ENCODE data around the gene PDE11A. TPM values are rescaled to one million over a fixed set of nuclear protein-coding genes. Genes with fewer than 3 reads are reported as not detected.

The PDE11A gene
- polyA plus RNA-seq, 2 of the 4 experiments (the other 2 are of a cell fraction) = 3.6 to 5.6 TPM

- Histone ChIP-seq H3K4me1 (no peaks in the 10 kb centered on the region), H3K4me2 (no peak overlapping the region), H3K9me3 (no peaks in the 10 kb centered on the region), H3K4me3 (no peak overlapping the region), H3K27ac (no peak overlapping the region)
- ChIA-PET POLR2A (no interaction called here), CTCF (interaction anchor here (0.9 kb wide), 1 partner anchor 9 kb away, joined by 4 read pairs; no protein-coding TSS in a partner anchor)
- ATAC-seq (no peak), FAIRE-seq (no peak), DNase-seq (ENCODE audit: low read depth in 1 of 2, low spot score in 1 of 2) (no peak)
- WGBS (ENCODE audit: missing lambda C conversion rate) = 67% methylated on average over 2 of the region's 2 CpGs
- TF ChIP-seq MAFK (IDR thresholded peaks at IDR 0.05; ENCODE audit: partially characterized antibody) (no peak), CEBPB (IDR thresholded peaks at IDR 0.05) (no peak), FOSB (CRISPR knock-in tag; IDR thresholded peaks at IDR 0.05) (no peak), RAD21 (conservative IDR thresholded peaks at IDR 0.05 in 1 of 2, IDR thresholded peaks at IDR 0.05 in 1 of 2) (no peak), CHD4 (IDR thresholded peaks at IDR 0.05; ENCODE audit: borderline replicate concordance) (no peak)
These were observed 170.0 kb downstream of the PDE11A start for GRCh38 chr2:177902395-177903163.

- DNase-seq (ENCODE audit: low read depth in 1 of 2, low spot score in 1 of 2) = no peak
- Histone ChIP-seq H3K4me3 (no peak overlapping the region), H3K4me1 (no peaks in the 10 kb centered on the region), H3K27ac (no peak overlapping the region), H3K9me3 (no peaks in the 10 kb centered on the region), H3K4me2 (no peak overlapping the region)
- ChIA-PET POLR2A (no interaction called here), CTCF (interaction anchor here (0.9 kb wide), 1 partner anchor 167 kb away, joined by 3 read pairs; no protein-coding TSS in a partner anchor)
- ATAC-seq = no peak
- TF ChIP-seq, protein P1, sequence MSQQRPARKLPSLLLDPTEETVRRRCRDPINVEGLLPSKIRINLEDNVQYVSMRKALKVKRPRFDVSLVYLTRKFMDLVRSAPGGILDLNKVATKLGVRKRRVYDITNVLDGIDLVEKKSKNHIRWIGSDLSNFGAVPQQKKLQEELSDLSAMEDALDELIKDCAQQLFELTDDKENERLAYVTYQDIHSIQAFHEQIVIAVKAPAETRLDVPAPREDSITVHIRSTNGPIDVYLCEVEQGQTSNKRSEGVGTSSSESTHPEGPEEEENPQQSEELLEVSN (IDR thresholded peaks at IDR 0.05; ENCODE audit: borderline replicate concordance, low read depth) = no peak
- TF ChIP-seq ZSCAN20 (CRISPR knock-in tag; IDR thresholded peaks at IDR 0.05) (no peak), SMC3 (IDR thresholded peaks at IDR 0.05) (no peak), EHMT2 (IDR thresholded peaks at IDR 0.05; ENCODE audit: low read depth) (no peak), USF2 (IDR thresholded peaks at IDR 0.05) (no peak), KDM1A (IDR thresholded peaks at IDR 0.05; ENCODE audit: low read depth) (no peak), NR3C1 (IDR thresholded peaks at IDR 0.05) (no peak), JUN (IDR thresholded peaks at IDR 0.05) (no peak)
- no peak for FAIRE-seq
These were observed 172.5 kb downstream of the PDE11A start for GRCh38 chr2:177900082-177900481.

DNA sequence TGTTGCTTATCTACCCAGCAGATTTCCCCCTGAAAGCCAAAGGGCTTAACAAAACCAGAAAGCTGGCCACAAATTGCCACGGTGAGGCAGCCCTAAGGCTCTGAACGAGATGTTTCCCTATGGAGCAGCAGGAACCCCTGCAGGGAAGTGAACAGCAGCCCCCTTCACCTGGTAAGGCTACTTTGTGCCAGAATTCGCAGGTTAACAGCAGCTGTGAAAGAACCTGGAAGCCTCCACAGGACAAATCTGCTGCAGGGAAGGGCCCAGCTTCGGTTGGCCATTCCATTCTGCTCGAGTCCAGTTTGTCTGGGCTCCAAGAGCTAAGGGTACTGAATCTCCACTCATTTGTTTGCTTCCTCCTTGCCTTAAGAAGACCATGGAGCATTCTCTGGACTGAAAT, 175.3 kb downstream of the PDE11A start:
- WGBS (ENCODE audit: missing lambda C conversion rate) = 53% methylated on average over 5 of the region's 5 CpGs
- ATAC-seq (no peak), DNase-seq (ENCODE audit: low read depth in 1 of 2, low spot score in 1 of 2) (no peak), FAIRE-seq (no peak)
- H3K9me3 ChIP-seq = no peaks in the 10 kb centered on the region
- CTCF ChIA-PET = interaction anchor here (2.5 kb wide), 1 partner anchor 10 kb away, joined by 8 read pairs; no protein-coding TSS in a partner anchor
- no peak overlapping the region for H3K4me2 ChIP-seq
- H3K27ac ChIP-seq = no peak overlapping the region
- POLR2A ChIA-PET = no interaction called here
- no peak for TF ChIP-seq TP53 (CRISPR knock-in tag; IDR thresholded peaks at IDR 0.05)
- no peak for TF ChIP-seq POLR2AphosphoS2 (conservative IDR thresholded peaks at IDR 0.05; ENCODE audit: low read length)
- no peak for TF ChIP-seq REST (IDR thresholded peaks at IDR 0.05)
- TF ChIP-seq HDAC2 (IDR thresholded peaks at IDR 0.05) = no peak
- no peak for TF ChIP-seq EHMT2 (IDR thresholded peaks at IDR 0.05; ENCODE audit: low read depth)
- no peak for TF ChIP-seq SREBF2 (IDR thresholded peaks at IDR 0.05)
- no peak for TF ChIP-seq POLR2A (IDR thresholded peaks at IDR 0.05; ENCODE audit: low read length)
- no peak overlapping the region for H3K4me3 ChIP-seq
- no peaks in the 10 kb centered on the region for H3K4me1 ChIP-seq

Measured in A549 (cell line).